ENCODE data around the gene KIAA1671.

The KIAA1671 gene

GRCh38 chr22:25122136-25122764 is 169.7 kb downstream of the KIAA1671 start:
- H3K4me3 ChIP-seq (ENCODE audit: low read length), result no peak overlapping the region
- H3K27ac ChIP-seq (ENCODE audit: low read length), result no peak overlapping the region
- H3K36me3 ChIP-seq (ENCODE audit: control insufficient read depth, low read depth, low read length), result no peaks in the 10 kb centered on the region
- peaks cover 14% of the 10 kb centered on the region for H3K4me1 ChIP-seq (ENCODE audit: control insufficient read depth, low read depth, low read length)
- H3K9me3 ChIP-seq (ENCODE audit: control insufficient read depth, low read depth, low read length), result no peaks in the 10 kb centered on the region
- no peak overlapping the region for H3K9ac ChIP-seq (ENCODE audit: low read length)
- no peaks in the 10 kb centered on the region for H3K27me3 ChIP-seq (ENCODE audit: control insufficient read depth, insufficient read depth, low read length)

- peaks cover 14% of the 10 kb centered on the region for H3K4me1 ChIP-seq (ENCODE audit: control insufficient read depth, low read depth, low read length)
- no peak overlapping the region for H3K27ac ChIP-seq (ENCODE audit: low read length)
- no peaks in the 10 kb centered on the region for H3K9me3 ChIP-seq (ENCODE audit: control insufficient read depth, low read depth, low read length)
- H3K27me3 ChIP-seq (ENCODE audit: control insufficient read depth, insufficient read depth, low read length), result no peaks in the 10 kb centered on the region
- no peak overlapping the region for H3K4me3 ChIP-seq (ENCODE audit: low read length)
- no peak overlapping the region for H3K9ac ChIP-seq (ENCODE audit: low read length)
- no peaks in the 10 kb centered on the region for H3K36me3 ChIP-seq (ENCODE audit: control insufficient read depth, low read depth, low read length)
These were observed 171.2 kb downstream of the KIAA1671 start for GRCh38 chr22:25123677-25124076.

- Histone ChIP-seq H3K9ac (ENCODE audit: low read length) (no peak overlapping the region), H3K4me1 (ENCODE audit: control insufficient read depth, low read depth, low read length) (peaks cover 2% of the 10 kb centered on the region), H3K27ac (ENCODE audit: low read length) (no peak overlapping the region), H3K4me3 (ENCODE audit: low read length) (no peak overlapping the region), H3K27me3 (ENCODE audit: control insufficient read depth, insufficient read depth, low read length) (no peaks in the 10 kb centered on the region), H3K9me3 (ENCODE audit: control insufficient read depth, low read depth, low read length) (no peaks in the 10 kb centered on the region), H3K36me3 (ENCODE audit: control insufficient read depth, low read depth, low read length) (no peaks in the 10 kb centered on the region)
These were observed 173.3 kb downstream of the KIAA1671 start for GRCh38 chr22:25125693-25126357.

GRCh38 chr22:25126510-25126909 is 174.0 kb downstream of the KIAA1671 start:
- H3K36me3 ChIP-seq (ENCODE audit: control insufficient read depth, low read depth, low read length), result no peaks in the 10 kb centered on the region
- H3K9me3 ChIP-seq (ENCODE audit: control insufficient read depth, low read depth, low read length), result no peaks in the 10 kb centered on the region
- no peaks in the 10 kb centered on the region for H3K27me3 ChIP-seq (ENCODE audit: control insufficient read depth, insufficient read depth, low read length)
- no peak overlapping the region for H3K9ac ChIP-seq (ENCODE audit: low read length)
- no peak overlapping the region for H3K4me3 ChIP-seq (ENCODE audit: low read length)
- H3K4me1 ChIP-seq (ENCODE audit: control insufficient read depth, low read depth, low read length), result no peaks in the 10 kb centered on the region
- H3K27ac ChIP-seq (ENCODE audit: low read length), result no peak overlapping the region

- Histone ChIP-seq H3K36me3 (ENCODE audit: control insufficient read depth, low read depth, low read length) (no peaks in the 10 kb centered on the region), H3K27ac (ENCODE audit: low read length) (no peak overlapping the region), H3K27me3 (ENCODE audit: control insufficient read depth, insufficient read depth, low read length) (no peaks in the 10 kb centered on the region), H3K4me3 (ENCODE audit: low read length) (no peak overlapping the region), H3K9me3 (ENCODE audit: control insufficient read depth, low read depth, low read length) (no peaks in the 10 kb centered on the region), H3K9ac (ENCODE audit: low read length) (no peak overlapping the region), H3K4me1 (ENCODE audit: control insufficient read depth, low read depth, low read length) (peaks cover 6% of the 10 kb centered on the region)
These were observed 174.8 kb downstream of the KIAA1671 start for GRCh38 chr22:25127318-25127717.

GRCh38 chr22:25130462-25130861 is 177.9 kb downstream of the KIAA1671 start:
- no peaks in the 10 kb centered on the region for H3K27me3 ChIP-seq (ENCODE audit: control insufficient read depth, insufficient read depth, low read length)
- H3K9ac ChIP-seq (ENCODE audit: low read length), result no peak overlapping the region
- no peaks in the 10 kb centered on the region for H3K9me3 ChIP-seq (ENCODE audit: control insufficient read depth, low read depth, low read length)
- peaks cover 9% of the 10 kb centered on the region for H3K4me1 ChIP-seq (ENCODE audit: control insufficient read depth, low read depth, low read length)
- H3K4me3 ChIP-seq (ENCODE audit: low read length), result no peak overlapping the region
- H3K36me3 ChIP-seq (ENCODE audit: control insufficient read depth, low read depth, low read length), result no peaks in the 10 kb centered on the region
- no peak overlapping the region for H3K27ac ChIP-seq (ENCODE audit: low read length)

- Histone ChIP-seq H3K9me3 (ENCODE audit: control insufficient read depth, low read depth, low read length) (no peaks in the 10 kb centered on the region), H3K4me1 (ENCODE audit: control insufficient read depth, low read depth, low read length) (peaks cover 9% of the 10 kb centered on the region), H3K4me3 (ENCODE audit: low read length) (no peak overlapping the region), H3K36me3 (ENCODE audit: control insufficient read depth, low read depth, low read length) (no peaks in the 10 kb centered on the region), H3K27me3 (ENCODE audit: control insufficient read depth, insufficient read depth, low read length) (no peaks in the 10 kb centered on the region), H3K27ac (ENCODE audit: low read length) (no peak overlapping the region), H3K9ac (ENCODE audit: low read length) (no peak overlapping the region)
These were observed 178.8 kb downstream of the KIAA1671 start for GRCh38 chr22:25131198-25131887.

GRCh38 chr22:25134028-25134427 is 181.5 kb downstream of the KIAA1671 start:
- no peaks in the 10 kb centered on the region for H3K36me3 ChIP-seq (ENCODE audit: control insufficient read depth, low read depth, low read length)
- no peaks in the 10 kb centered on the region for H3K27me3 ChIP-seq (ENCODE audit: control insufficient read depth, insufficient read depth, low read length)
- no peak overlapping the region for H3K27ac ChIP-seq (ENCODE audit: low read length)
- H3K4me1 ChIP-seq (ENCODE audit: control insufficient read depth, low read depth, low read length), result peaks cover 9% of the 10 kb centered on the region
- no peaks in the 10 kb centered on the region for H3K9me3 ChIP-seq (ENCODE audit: control insufficient read depth, low read depth, low read length)
- H3K9ac ChIP-seq (ENCODE audit: low read length), result no peak overlapping the region
- no peak overlapping the region for H3K4me3 ChIP-seq (ENCODE audit: low read length)

- Histone ChIP-seq H3K4me3 (ENCODE audit: low read length) (no peak overlapping the region), H3K36me3 (ENCODE audit: control insufficient read depth, low read depth, low read length) (no peaks in the 10 kb centered on the region), H3K27me3 (ENCODE audit: control insufficient read depth, insufficient read depth, low read length) (no peaks in the 10 kb centered on the region), H3K9me3 (ENCODE audit: control insufficient read depth, low read depth, low read length) (no peaks in the 10 kb centered on the region), H3K9ac (ENCODE audit: low read length) (no peak overlapping the region), H3K27ac (ENCODE audit: low read length) (no peak overlapping the region), H3K4me1 (ENCODE audit: control insufficient read depth, low read depth, low read length) (peaks cover 9% of the 10 kb centered on the region)
These were observed 181.9 kb downstream of the KIAA1671 start for GRCh38 chr22:25134451-25134850.

GRCh38 chr22:25136953-25137576 is 184.5 kb downstream of the KIAA1671 start:
- Histone ChIP-seq H3K9ac (ENCODE audit: low read length) (no peak overlapping the region), H3K4me3 (ENCODE audit: low read length) (no peak overlapping the region), H3K27ac (ENCODE audit: low read length) (no peak overlapping the region), H3K4me1 (ENCODE audit: control insufficient read depth, low read depth, low read length) (peaks cover 4% of the 10 kb centered on the region), H3K27me3 (ENCODE audit: control insufficient read depth, insufficient read depth, low read length) (no peaks in the 10 kb centered on the region), H3K36me3 (ENCODE audit: control insufficient read depth, low read depth, low read length) (no peaks in the 10 kb centered on the region), H3K9me3 (ENCODE audit: control insufficient read depth, low read depth, low read length) (no peaks in the 10 kb centered on the region)

- no peak overlapping the region for H3K9ac ChIP-seq (ENCODE audit: low read length)
- no peaks in the 10 kb centered on the region for H3K36me3 ChIP-seq (ENCODE audit: control insufficient read depth, low read depth, low read length)
- no peak overlapping the region for H3K4me3 ChIP-seq (ENCODE audit: low read length)
- no peaks in the 10 kb centered on the region for H3K9me3 ChIP-seq (ENCODE audit: control insufficient read depth, low read depth, low read length)
- H3K4me1 ChIP-seq (ENCODE audit: control insufficient read depth, low read depth, low read length), result peaks cover 3% of the 10 kb centered on the region
- no peaks in the 10 kb centered on the region for H3K27me3 ChIP-seq (ENCODE audit: control insufficient read depth, insufficient read depth, low read length)
- no peak overlapping the region for H3K27ac ChIP-seq (ENCODE audit: low read length)
These were observed 185.3 kb downstream of the KIAA1671 start for GRCh38 chr22:25137577-25138525.
